ENCODE data around the gene DNM3.

DNA sequence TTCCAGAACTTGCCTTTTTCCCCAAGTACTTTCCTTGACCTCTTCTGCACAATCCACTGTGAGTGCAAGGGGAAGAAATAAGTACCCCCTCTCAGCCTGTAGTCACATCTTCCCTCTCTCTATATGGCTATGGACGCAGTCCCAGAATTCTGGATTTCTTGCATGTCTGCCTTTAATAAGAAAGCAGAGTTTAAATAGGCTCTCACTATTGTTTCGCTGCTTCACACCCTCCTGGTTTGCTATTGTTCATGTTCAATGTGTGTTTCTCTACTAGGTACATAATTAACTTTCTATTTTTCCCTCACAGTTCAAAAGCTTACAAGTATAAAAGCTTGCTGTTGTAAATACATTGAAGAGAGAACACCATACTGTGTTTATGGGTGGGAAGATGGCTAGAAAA, 397.7 kb downstream of the DNM3 start:
- TF ChIP-seq SMC3 (IDR thresholded peaks at IDR 0.05; ENCODE audit: low read depth, low read length) (no peak), TAF1 (IDR thresholded peaks at IDR 0.05; ENCODE audit: borderline replicate concordance, low read depth, low read length) (no peak), YY1 (IDR thresholded peaks at IDR 0.05; ENCODE audit: low read depth) (no peak)
- TF ChIP-seq, protein P1, sequence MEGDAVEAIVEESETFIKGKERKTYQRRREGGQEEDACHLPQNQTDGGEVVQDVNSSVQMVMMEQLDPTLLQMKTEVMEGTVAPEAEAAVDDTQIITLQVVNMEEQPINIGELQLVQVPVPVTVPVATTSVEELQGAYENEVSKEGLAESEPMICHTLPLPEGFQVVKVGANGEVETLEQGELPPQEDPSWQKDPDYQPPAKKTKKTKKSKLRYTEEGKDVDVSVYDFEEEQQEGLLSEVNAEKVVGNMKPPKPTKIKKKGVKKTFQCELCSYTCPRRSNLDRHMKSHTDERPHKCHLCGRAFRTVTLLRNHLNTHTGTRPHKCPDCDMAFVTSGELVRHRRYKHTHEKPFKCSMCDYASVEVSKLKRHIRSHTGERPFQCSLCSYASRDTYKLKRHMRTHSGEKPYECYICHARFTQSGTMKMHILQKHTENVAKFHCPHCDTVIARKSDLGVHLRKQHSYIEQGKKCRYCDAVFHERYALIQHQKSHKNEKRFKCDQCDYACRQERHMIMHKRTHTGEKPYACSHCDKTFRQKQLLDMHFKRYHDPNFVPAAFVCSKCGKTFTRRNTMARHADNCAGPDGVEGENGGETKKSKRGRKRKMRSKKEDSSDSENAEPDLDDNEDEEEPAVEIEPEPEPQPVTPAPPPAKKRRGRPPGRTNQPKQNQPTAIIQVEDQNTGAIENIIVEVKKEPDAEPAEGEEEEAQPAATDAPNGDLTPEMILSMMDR (IDR thresholded peaks at IDR 0.05) = no peak
- TF ChIP-seq, protein P2, sequence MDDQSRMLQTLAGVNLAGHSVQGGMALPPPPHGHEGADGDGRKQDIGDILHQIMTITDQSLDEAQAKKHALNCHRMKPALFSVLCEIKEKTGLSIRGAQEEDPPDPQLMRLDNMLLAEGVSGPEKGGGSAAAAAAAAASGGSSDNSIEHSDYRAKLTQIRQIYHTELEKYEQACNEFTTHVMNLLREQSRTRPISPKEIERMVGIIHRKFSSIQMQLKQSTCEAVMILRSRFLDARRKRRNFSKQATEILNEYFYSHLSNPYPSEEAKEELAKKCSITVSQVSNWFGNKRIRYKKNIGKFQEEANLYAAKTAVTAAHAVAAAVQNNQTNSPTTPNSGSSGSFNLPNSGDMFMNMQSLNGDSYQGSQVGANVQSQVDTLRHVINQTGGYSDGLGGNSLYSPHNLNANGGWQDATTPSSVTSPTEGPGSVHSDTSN (IDR thresholded peaks at IDR 0.05) = no peak
- TF ChIP-seq, protein P3, sequence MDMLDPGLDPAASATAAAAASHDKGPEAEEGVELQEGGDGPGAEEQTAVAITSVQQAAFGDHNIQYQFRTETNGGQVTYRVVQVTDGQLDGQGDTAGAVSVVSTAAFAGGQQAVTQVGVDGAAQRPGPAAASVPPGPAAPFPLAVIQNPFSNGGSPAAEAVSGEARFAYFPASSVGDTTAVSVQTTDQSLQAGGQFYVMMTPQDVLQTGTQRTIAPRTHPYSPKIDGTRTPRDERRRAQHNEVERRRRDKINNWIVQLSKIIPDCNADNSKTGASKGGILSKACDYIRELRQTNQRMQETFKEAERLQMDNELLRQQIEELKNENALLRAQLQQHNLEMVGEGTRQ (IDR thresholded peaks at IDR 0.05; ENCODE audit: borderline replicate concordance, low read depth, low read length) = no peak
